ENCODE data around the gene PTH2. TPM values are rescaled to one million over a fixed set of nuclear protein-coding genes. Genes with fewer than 3 reads are reported as not detected.
A peak's percentile ranks its signal among the peaks of the same experiment; 100 is the strongest.

PTH2 gene
- total and polyA plus RNA-seq, 2 of the 8 experiments (the other 6 are each of a cell fraction or from before 2014, with no cell fraction given), result not detected

DNA sequence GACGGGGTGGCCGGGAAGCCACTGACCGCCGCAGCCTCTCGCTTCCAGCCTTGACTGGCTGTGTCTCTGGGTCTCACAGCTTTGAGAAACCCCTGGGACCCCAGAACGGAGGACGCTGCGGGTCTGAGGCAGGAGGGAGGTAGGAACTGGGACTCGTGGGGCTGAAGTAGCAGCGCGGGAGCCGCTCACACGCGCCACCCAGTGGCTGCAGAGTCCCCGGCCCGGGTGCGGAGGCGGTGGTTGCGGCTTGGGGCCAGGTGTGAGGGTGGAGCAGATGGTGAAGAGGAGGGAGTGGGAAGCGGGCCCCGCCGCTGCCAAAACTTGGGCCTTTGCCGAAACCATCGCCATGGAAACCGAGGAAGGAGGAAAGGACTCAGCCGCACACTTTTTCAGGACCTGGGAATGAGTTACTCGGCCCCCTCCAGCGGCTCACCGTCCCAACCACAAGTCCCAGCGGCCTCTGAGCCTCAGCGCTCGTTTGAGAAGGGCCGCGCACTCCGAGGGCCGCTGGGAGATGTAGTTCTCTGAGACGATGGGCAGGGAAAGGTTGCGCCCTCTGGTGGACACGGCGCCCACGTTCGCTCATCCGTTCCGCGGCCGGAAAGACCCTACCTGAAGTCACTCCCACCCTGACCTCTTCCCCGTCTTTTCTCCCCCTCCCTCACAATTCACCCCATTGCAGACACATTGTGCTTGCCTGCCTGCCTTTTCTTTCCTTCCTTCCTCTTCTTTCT lies 20.3 kb upstream of the PTH2 start (continued):
- TF ChIP-seq ATF3 (IDR thresholded peaks at IDR 0.05; ENCODE audit: insufficient read depth, low read depth, low read length), result peak; percentile 79; the same call in 1 of the 2 replicates
- peak; percentile 64 for TF ChIP-seq KDM4A (IDR thresholded peaks at IDR 0.05; ENCODE audit: low read depth, low read length, severe bottlenecking)
- TF ChIP-seq CHD1 (IDR thresholded peaks at IDR 0.05; ENCODE audit: low read depth, low read length), result no peak
- 0 out of 2 replicates have a peak, but pooled peaks have one; percentile 21 for TF ChIP-seq TCF12 (IDR thresholded peaks at IDR 0.05; ENCODE audit: low read depth, low read length)
- no peak for TF ChIP-seq SP2 (IDR thresholded peaks at IDR 0.05; ENCODE audit: low read length)
- TF ChIP-seq, protein P1, sequence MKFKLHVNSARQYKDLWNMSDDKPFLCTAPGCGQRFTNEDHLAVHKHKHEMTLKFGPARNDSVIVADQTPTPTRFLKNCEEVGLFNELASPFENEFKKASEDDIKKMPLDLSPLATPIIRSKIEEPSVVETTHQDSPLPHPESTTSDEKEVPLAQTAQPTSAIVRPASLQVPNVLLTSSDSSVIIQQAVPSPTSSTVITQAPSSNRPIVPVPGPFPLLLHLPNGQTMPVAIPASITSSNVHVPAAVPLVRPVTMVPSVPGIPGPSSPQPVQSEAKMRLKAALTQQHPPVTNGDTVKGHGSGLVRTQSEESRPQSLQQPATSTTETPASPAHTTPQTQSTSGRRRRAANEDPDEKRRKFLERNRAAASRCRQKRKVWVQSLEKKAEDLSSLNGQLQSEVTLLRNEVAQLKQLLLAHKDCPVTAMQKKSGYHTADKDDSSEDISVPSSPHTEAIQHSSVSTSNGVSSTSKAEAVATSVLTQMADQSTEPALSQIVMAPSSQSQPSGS (IDR thresholded peaks at IDR 0.05; ENCODE audit: low read length), result no peak
- TF ChIP-seq TEAD4 (IDR thresholded peaks at IDR 0.05; ENCODE audit: low read depth, low read length), result peak; percentile 7; the same call in 1 of the 2 replicates
- TF ChIP-seq TBP (IDR thresholded peaks at IDR 0.05; ENCODE audit: low read depth, low read length), result no peak
- peak; percentile 31; the same call in 1 of the 2 replicates for TF ChIP-seq PHF8 (conservative IDR thresholded peaks at IDR 0.05; ENCODE audit: low read depth, low read length)
- TF ChIP-seq SUZ12 (IDR thresholded peaks at IDR 0.05; ENCODE audit: low read length), result no peak
- peak; percentile 53; the same call in 1 of the 2 replicates for TF ChIP-seq YY1 (IDR thresholded peaks at IDR 0.05; ENCODE audit: low read depth, low read length)
- TF ChIP-seq E2F6 (IDR thresholded peaks at IDR 0.05), result no peak; the same call in 1 of the 2 replicates
- TF ChIP-seq CHD2 (IDR thresholded peaks at IDR 0.05; ENCODE audit: low read length), result no peak; the same call in 1 of the 2 replicates
- peak; percentile 73 for TF ChIP-seq CREB1 (IDR thresholded peaks at IDR 0.05)
- TF ChIP-seq RNF2 (IDR thresholded peaks at IDR 0.05; ENCODE audit: borderline replicate concordance, low read depth, low read length, missing control alignments, poor library complexity, severe bottlenecking), result no peak
- TF ChIP-seq POLR2AphosphoS5 (IDR thresholded peaks at IDR 0.05; ENCODE audit: low read depth, low read length), result no peak; the same call in 1 of the 2 replicates
- no peak for TF ChIP-seq POU5F1 (IDR thresholded peaks at IDR 0.05; ENCODE audit: low read depth, low read length)
- no peak for TF ChIP-seq FOSL1 (IDR thresholded peaks at IDR 0.05; ENCODE audit: insufficient read depth, low read depth, low read length)
- no peak for TF ChIP-seq BACH1 (IDR thresholded peaks at IDR 0.05; ENCODE audit: low read length)
- no peak; the same call in 1 of the 2 replicates for TF ChIP-seq SP4 (IDR thresholded peaks at IDR 0.05; ENCODE audit: low read length)
- 0 out of 4 replicates have a peak, but pooled peaks of 1 of the 2 experiments have one; percentile 84 for TF ChIP-seq HDAC2 (IDR thresholded peaks at IDR 0.05; ENCODE audit: borderline replicate concordance in 1 of 2, low read depth in 2 of 2, low read length in 2 of 2)
